Hematopoietic multipotent progenitor cell treated with erythropoietin and hydrocortisone succinate and interleukin-3 and kit ligand, for 6 days (in vitro differentiated cells): ENCODE results near the gene C17orf67.

ENCODE experiments used
- DNase-seq: peaks from one replicate; pipeline ENCODE4 v3.0.0-alpha.2; 2015

C17orf67 gene

GRCh38 chr17:56833809-56834379, at the start of gene C17orf67, which contains the start of gene DGKE:
TSS of gene C17orf67 (minus strand) at chr17:56833920. CDS start at chr17:56815810, 18,110 bp downstream.
TSS of gene DGKE (plus strand) at chr17:56834151. CDS start at chr17:56834796, 645 bp downstream.
- peak; percentile 96 for DNase-seq

- DNase-seq, result no peak
Observed at GRCh38 chr17:56881685-56882295, 48.1 kb upstream of the C17orf67 start.

- DNase-seq, result no peak
Observed at GRCh38 chr17:56880571-56880970, 46.9 kb upstream of the C17orf67 start.

- no peak for DNase-seq
Observed at GRCh38 chr17:56880133-56880532, 46.4 kb upstream of the C17orf67 start.

GRCh38 chr17:56879280-56879679, 45.6 kb upstream of the C17orf67 start:
- no peak for DNase-seq

GRCh38 chr17:56876766-56877179, 43.1 kb upstream of the C17orf67 start:
- DNase-seq, result no peak

- DNase-seq, result no peak
Observed at GRCh38 chr17:56870081-56870651, 36.4 kb upstream of the C17orf67 start.

- DNase-seq, result no peak
Observed at GRCh38 chr17:56868716-56869115, 35.0 kb upstream of the C17orf67 start.

GRCh38 chr17:56867948-56868376, 34.2 kb upstream of the C17orf67 start:
- no peak for DNase-seq

- peak; percentile 54 for DNase-seq
Observed at GRCh38 chr17:56866496-56866895, 32.8 kb upstream of the C17orf67 start.

- no peak for DNase-seq
Observed at GRCh38 chr17:56866076-56866475, 32.4 kb upstream of the C17orf67 start.

GRCh38 chr17:56863974-56864373, 30.3 kb upstream of the C17orf67 start:
- no peak for DNase-seq

- no peak for DNase-seq
Observed at GRCh38 chr17:56861899-56862298, 28.2 kb upstream of the C17orf67 start.

- no peak for DNase-seq
Observed at GRCh38 chr17:56851008-56851407, 17.3 kb upstream of the C17orf67 start.

GRCh38 chr17:56850591-56850990, 16.9 kb upstream of the C17orf67 start:
- DNase-seq, result no peak

GRCh38 chr17:56849131-56849530, 15.4 kb upstream of the C17orf67 start:
- peak; percentile 66 for DNase-seq

GRCh38 chr17:56847106-56847505, 13.4 kb upstream of the C17orf67 start:
- DNase-seq, result peak; percentile 74

GRCh38 chr17:56845934-56846333, 12.2 kb upstream of the C17orf67 start:
- DNase-seq, result peak; percentile 26

GRCh38 chr17:56842577-56842976, 8.9 kb upstream of the C17orf67 start:
- no peak for DNase-seq

GRCh38 chr17:56838687-56839086, 5.0 kb upstream of the C17orf67 start:
- DNase-seq, result no peak

GRCh38 chr17:56835264-56835585, 1.5 kb upstream of the C17orf67 start:
- peak; percentile 15 for DNase-seq

- DNase-seq, result peak; percentile 79
Observed at GRCh38 chr17:56834380-56835263, 902 bp upstream of the C17orf67 start.

- DNase-seq, result peak; percentile 76
Observed at GRCh38 chr17:56833057-56833808, 487 bp downstream of the C17orf67 start.
